Right atrium auricular region (tissue), 2 donors: Measurements from ENCODE around the gene CASD1. TPM values are rescaled to one million over a fixed set of nuclear protein-coding genes. Genes with fewer than 3 reads are reported as not detected.

Experiments
- DNase-seq: peaks from one replicate; pipeline ENCODE4 v3.0.0-alpha.2; 2019; ENCODE audit warnings: low spot score
- H3K27ac ChIP-seq, 2 donors: fragments of 200-600 bp; sonication (generic); 1 replicate in 1 of 2; 2 replicates in 1 of 2; pipeline ENCODE4 v1.5.1; 2016 to 2019
- H3K27me3 ChIP-seq, 2 donors: fragments of 200-600 bp; sonication (generic); one replicate each; pipeline versions ENCODE4 v1.5.1 to v1.6.0; 2017 to 2019
- H3K36me3 ChIP-seq: fragments of 200-600 bp; sonication (generic); one replicate; pipeline ENCODE4 v1.5.1; 2016
- H3K4me1 ChIP-seq, 2 donors: fragments of 200-600 bp; sonication (generic); one replicate each; pipeline versions ENCODE4 v1.5.1 to v1.6.0; 2017 to 2019
- H3K4me3 ChIP-seq, 2 donors: fragments of 200-600 bp; sonication (generic); 1 replicate in 1 of 2; 2 replicates in 1 of 2; pipeline ENCODE4 v1.5.1; 2017 to 2019; ENCODE audit warnings: mild to moderate bottlenecking in 1 of 2, moderate library complexity in 1 of 2
- H3K9me3 ChIP-seq, 2 donors: fragments of 200-600 bp; sonication (generic); one replicate each; pipeline ENCODE4 v1.5.1; 2019
- total RNA-seq, 2 donors: library from RNA; depleted of rRNA; stranded (reverse); fragments of >200 nt; gene quantifications; one replicate each; pipeline ENCODE4 v1.1.0, GENCODE V29; 2016
- TF ChIP-seq, protein P1 (sequence below), 2 donors: fragments of 200-600 bp; sonication (generic); IDR thresholded peaks; one replicate each; pipeline ENCODE4 v1.5.1; 2019; ENCODE audit warnings: antibody characterized with exemption in 2 of 2

The CASD1 gene
- total RNA-seq, 2 donors from 2014 or later, result 15.6 to 25.5 TPM

DNA sequence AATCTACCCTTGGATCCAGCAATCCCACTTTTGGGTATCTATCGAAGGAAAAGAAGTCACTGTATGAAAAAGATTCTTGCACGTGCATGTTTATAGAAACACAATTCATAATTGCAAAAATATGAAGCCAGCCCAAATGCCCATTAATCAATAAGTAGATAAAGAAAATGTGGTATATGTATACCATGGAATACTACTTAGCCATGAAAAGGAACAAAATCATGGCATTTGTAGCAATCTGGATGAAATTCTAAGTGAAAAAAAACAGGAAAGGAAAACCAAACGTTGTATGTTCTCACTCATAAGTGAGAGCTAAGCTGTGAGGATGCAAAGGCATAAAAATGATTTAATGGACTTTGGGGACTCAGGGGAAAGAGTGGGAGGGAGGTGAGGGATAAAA is 18.2 kb upstream of the CASD1 start:
- H3K4me3 ChIP-seq, result no peak overlapping the region
- H3K36me3 ChIP-seq, result no peaks in the 10 kb centered on the region
- no peak overlapping the region for H3K27ac ChIP-seq
- DNase-seq, result no peak
- no peaks in the 10 kb centered on the region for H3K27me3 ChIP-seq
- no peaks in the 10 kb centered on the region for H3K9me3 ChIP-seq
- no peaks in the 10 kb centered on the region for H3K4me1 ChIP-seq
- TF ChIP-seq, protein P1, sequence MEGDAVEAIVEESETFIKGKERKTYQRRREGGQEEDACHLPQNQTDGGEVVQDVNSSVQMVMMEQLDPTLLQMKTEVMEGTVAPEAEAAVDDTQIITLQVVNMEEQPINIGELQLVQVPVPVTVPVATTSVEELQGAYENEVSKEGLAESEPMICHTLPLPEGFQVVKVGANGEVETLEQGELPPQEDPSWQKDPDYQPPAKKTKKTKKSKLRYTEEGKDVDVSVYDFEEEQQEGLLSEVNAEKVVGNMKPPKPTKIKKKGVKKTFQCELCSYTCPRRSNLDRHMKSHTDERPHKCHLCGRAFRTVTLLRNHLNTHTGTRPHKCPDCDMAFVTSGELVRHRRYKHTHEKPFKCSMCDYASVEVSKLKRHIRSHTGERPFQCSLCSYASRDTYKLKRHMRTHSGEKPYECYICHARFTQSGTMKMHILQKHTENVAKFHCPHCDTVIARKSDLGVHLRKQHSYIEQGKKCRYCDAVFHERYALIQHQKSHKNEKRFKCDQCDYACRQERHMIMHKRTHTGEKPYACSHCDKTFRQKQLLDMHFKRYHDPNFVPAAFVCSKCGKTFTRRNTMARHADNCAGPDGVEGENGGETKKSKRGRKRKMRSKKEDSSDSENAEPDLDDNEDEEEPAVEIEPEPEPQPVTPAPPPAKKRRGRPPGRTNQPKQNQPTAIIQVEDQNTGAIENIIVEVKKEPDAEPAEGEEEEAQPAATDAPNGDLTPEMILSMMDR (IDR thresholded peaks at IDR 0.05), result no peak

GRCh38 chr7:94492601-94493000 is 17.0 kb upstream of the CASD1 start:
- Histone ChIP-seq H3K27me3 (no peaks in the 10 kb centered on the region), H3K4me3 (no peak overlapping the region), H3K9me3 (peaks cover 0 to 8% of the 10 kb centered on the region in 2 donors), H3K27ac (no peak overlapping the region), H3K4me1 (no peaks in the 10 kb centered on the region), H3K36me3 (no peaks in the 10 kb centered on the region)
- no peak for DNase-seq
- TF ChIP-seq, protein P1 (IDR thresholded peaks at IDR 0.05), result no peak

DNA sequence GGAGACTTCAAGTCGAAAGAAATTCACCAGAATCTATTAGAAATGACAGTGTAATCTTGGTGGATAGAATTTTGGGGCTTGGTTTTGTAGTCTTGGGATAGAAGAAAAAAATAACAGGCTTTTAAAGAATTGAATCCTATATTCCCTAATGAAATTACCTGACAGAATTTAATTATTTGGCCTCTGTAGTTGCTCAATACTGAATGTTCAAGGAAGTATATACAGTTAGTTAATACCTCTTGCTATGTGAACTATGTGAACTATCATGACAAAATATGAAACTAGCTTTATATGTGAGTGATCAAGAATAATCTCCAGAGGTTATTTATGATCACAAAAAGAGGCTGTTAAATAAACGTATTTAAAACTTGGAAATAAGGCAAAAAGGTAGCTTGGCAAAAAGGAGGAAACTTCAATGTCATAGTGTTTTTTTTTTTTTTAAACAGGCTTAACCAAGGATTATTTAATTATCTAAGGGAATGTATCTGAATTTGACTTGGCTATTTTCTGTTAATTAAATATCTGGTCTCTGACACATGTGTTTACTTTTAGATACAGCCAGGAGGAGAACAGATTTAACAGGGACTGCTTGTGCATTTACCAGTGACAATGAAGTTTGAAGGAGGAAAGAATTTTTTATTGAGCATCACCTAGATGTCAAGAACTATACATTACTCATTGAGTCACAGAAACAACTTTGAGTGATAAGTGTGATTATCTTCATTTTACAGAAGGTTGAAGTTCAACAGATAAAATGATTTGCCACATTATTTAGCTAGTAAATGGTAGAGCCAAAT is 11.5 kb upstream of the CASD1 start:
- no peak for DNase-seq
- Histone ChIP-seq H3K27me3 (no peaks in the 10 kb centered on the region), H3K27ac (no peak overlapping the region), H3K9me3 (peaks cover 0 to 10% of the 10 kb centered on the region in 2 donors), H3K36me3 (no peaks in the 10 kb centered on the region), H3K4me1 (no peaks in the 10 kb centered on the region), H3K4me3 (no peak overlapping the region)
- TF ChIP-seq, protein P1 (IDR thresholded peaks at IDR 0.05), result no peak

- no peaks in the 10 kb centered on the region for H3K36me3 ChIP-seq
- H3K4me1 ChIP-seq, result no peaks in the 10 kb centered on the region
- no peak overlapping the region for H3K27ac ChIP-seq
- H3K9me3 ChIP-seq, result peaks cover 0 to 10% of the 10 kb centered on the region in 2 donors
- no peak overlapping the region for H3K4me3 ChIP-seq
- no peaks in the 10 kb centered on the region for H3K27me3 ChIP-seq
- DNase-seq, result no peak
- TF ChIP-seq, protein P1 (IDR thresholded peaks at IDR 0.05), result no peak
Observed at GRCh38 chr7:94498918-94499317, 10.7 kb upstream of the CASD1 start.

- TF ChIP-seq, protein P1 (IDR thresholded peaks at IDR 0.05), result no peak
- Histone ChIP-seq H3K27me3 (no peaks in the 10 kb centered on the region), H3K27ac (no peak overlapping the region), H3K9me3 (no peaks in the 10 kb centered on the region), H3K36me3 (no peaks in the 10 kb centered on the region), H3K4me1 (peaks cover 0 to 27% of the 10 kb centered on the region in 2 donors), H3K4me3 (no peak overlapping the region)
- DNase-seq, result no peak
Observed at GRCh38 chr7:94507462-94507861, 2.1 kb upstream of the CASD1 start.

DNA sequence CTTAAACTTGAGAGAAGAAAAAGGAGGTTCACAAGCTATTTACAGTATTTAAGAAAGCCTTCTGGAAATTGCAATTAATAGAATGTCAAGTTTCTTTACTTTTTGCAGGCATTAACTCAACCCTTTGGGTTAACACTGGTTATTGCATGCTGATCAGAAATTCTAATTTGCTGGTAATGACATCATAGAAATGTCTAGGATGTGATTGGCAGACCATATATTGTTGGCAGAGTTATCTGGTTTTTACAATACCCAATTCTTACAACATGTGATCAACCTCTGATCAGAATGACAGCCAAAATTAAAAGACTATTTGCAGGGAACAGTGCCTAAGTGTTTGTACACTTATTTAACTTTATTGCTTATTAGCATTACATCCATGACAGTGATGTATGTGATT is 1.6 kb upstream of the CASD1 start:
- no peak overlapping the region for H3K4me3 ChIP-seq
- no peak overlapping the region for H3K27ac ChIP-seq
- no peak for DNase-seq
- H3K27me3 ChIP-seq, result no peaks in the 10 kb centered on the region
- H3K36me3 ChIP-seq, result no peaks in the 10 kb centered on the region
- TF ChIP-seq, protein P1 (IDR thresholded peaks at IDR 0.05), result no peak
- H3K4me1 ChIP-seq, result peaks cover 0 to 27% of the 10 kb centered on the region in 2 donors
- H3K9me3 ChIP-seq, result no peaks in the 10 kb centered on the region
